HFFc6 (cell line): ENCODE data around the gene NFASC. TPM values are rescaled to one million over a fixed set of nuclear protein-coding genes. Genes with fewer than 3 reads are reported as not detected.

Experiments
- DNase-seq: peaks from one replicate; pipeline ENCODE4 v3.0.0-alpha.2; 2018
- H3K27ac Mint-ChIP-seq: 2 replicates; pipeline ENCODE4 v1.8.0; 2020; ENCODE audit warnings: mild to moderate bottlenecking, mixed read lengths
- H3K27me3 Mint-ChIP-seq: 2 replicates; pipeline ENCODE4 v1.8.0; 2021; ENCODE audit warnings: mild to moderate bottlenecking, moderate library complexity, mixed read lengths; ENCODE audit not compliant: insufficient read depth
- H3K36me3 Mint-ChIP-seq: 2 replicates; pipeline ENCODE4 v1.8.0; 2021; ENCODE audit warnings: low read depth, mixed read lengths
- H3K4me1 Mint-ChIP-seq: 2 replicates; pipeline ENCODE4 v1.8.0; 2020; ENCODE audit warnings: low read depth, mixed read lengths
- H3K4me3 Mint-ChIP-seq: 2 replicates; pipeline ENCODE4 v1.8.0; 2020; ENCODE audit warnings: mild to moderate bottlenecking, moderate library complexity, mixed read lengths
- H3K9me3 Mint-ChIP-seq: 2 replicates; pipeline ENCODE4 v1.8.0; 2020; ENCODE audit warnings: mild to moderate bottlenecking, mixed read lengths
- total RNA-seq, 6 experiments: library from RNA; stranded (reverse); fragmentation: NEBNext Ultra II Directional; extraction: Animal tissue kit (Norgen Biotek cat#: 25700); gene quantifications; 2 replicates in 1 of 6; 3 replicates in 5 of 6; pipeline ENCODE4 v1.2.3, GENCODE V29; 2021
- TF ChIP-seq, protein P1 (sequence below): fragments of 200-600 bp; sonication (generic); IDR thresholded peaks from 2 replicates; pipeline ENCODE4 v1.5.0; 2021; ENCODE audit warnings: antibody characterized with exemption, mild to moderate bottlenecking

Gene NFASC
- total RNA-seq, 6 experiments from 2014 or later = 4.7 to 11.7 (median 9.9) TPM

DNA sequence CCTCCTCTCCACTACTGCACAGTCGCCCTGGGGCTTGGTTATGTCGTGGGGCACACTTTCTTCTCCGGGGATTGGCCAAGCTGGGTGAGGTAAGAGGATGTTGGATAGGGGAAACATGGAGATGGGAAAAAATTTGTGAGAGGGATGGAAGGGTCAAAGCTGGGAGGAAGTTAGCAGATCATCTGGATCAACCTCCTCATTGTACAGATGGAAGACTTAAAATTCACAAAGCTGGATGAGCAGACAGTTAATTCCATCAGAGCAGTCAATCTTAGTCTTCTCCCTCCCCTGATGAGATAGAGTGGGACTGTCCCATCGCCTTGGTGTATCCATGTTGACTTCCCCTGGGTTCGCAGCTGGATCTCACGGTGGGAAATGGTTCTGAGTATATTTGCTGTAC lies 102.8 kb downstream of the NFASC start:
- Mint-ChIP-seq H3K27ac (no peak overlapping the region), H3K4me1 (peaks cover 27% of the 10 kb centered on the region), H3K27me3 (peaks cover 25% of the 10 kb centered on the region), H3K9me3 (no peaks in the 10 kb centered on the region), H3K4me3 (no peak overlapping the region), H3K36me3 (no peaks in the 10 kb centered on the region)
- TF ChIP-seq, protein P1, sequence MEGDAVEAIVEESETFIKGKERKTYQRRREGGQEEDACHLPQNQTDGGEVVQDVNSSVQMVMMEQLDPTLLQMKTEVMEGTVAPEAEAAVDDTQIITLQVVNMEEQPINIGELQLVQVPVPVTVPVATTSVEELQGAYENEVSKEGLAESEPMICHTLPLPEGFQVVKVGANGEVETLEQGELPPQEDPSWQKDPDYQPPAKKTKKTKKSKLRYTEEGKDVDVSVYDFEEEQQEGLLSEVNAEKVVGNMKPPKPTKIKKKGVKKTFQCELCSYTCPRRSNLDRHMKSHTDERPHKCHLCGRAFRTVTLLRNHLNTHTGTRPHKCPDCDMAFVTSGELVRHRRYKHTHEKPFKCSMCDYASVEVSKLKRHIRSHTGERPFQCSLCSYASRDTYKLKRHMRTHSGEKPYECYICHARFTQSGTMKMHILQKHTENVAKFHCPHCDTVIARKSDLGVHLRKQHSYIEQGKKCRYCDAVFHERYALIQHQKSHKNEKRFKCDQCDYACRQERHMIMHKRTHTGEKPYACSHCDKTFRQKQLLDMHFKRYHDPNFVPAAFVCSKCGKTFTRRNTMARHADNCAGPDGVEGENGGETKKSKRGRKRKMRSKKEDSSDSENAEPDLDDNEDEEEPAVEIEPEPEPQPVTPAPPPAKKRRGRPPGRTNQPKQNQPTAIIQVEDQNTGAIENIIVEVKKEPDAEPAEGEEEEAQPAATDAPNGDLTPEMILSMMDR = no peak
- no peak for DNase-seq

DNA sequence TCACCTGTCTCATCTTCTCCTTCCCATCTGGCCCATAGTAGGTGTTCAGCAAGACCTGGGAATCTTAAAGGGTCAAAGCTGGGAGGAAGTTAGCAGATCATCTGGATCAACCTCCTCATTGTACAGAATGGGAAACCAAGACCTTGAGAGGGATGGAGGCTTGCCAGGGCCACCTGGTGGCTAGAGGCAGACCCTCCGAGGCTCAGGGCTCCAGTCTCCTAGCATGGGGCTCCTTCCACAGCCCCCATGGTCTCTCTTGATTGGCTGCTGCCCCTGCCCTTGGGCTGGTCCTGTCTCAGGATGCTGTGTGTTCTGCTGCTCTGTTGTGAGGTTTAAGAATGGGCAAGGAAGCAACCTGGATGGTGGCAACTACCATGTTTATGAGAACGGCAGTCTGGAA lies 103.7 kb downstream of the NFASC start:
- Mint-ChIP-seq H3K36me3 (no peaks in the 10 kb centered on the region), H3K27ac (no peak overlapping the region), H3K27me3 (peaks cover 27% of the 10 kb centered on the region), H3K4me3 (no peak overlapping the region), H3K9me3 (no peaks in the 10 kb centered on the region), H3K4me1 (peaks cover 27% of the 10 kb centered on the region)
- DNase-seq = no peak
- TF ChIP-seq, protein P1 = 0 out of 2 replicates have a peak, but pooled peaks have one; percentile 9

DNA sequence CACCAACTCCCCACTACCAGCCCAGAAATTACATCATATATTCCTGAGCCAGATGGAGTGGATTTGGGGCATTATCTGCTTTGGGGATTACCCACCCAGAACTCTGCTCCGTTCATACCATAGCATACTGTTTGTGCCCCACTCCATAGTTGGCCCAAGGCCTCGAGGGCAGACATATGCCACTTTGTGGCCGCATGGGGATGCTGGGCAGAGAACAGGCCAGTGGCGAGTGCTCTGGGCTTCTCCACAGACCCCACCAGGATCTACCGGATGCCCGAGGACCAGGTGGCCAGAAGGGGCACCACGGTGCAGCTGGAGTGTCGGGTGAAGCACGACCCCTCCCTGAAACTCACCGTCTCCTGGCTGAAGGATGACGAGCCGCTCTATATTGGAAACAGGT lies 104.4 kb downstream of the NFASC start:
- no peak overlapping the region for H3K4me3 Mint-ChIP-seq
- H3K36me3 Mint-ChIP-seq = no peaks in the 10 kb centered on the region
- TF ChIP-seq, protein P1 = no peak
- peaks cover 30% of the 10 kb centered on the region for H3K27me3 Mint-ChIP-seq
- no peaks in the 10 kb centered on the region for H3K9me3 Mint-ChIP-seq
- no peak for DNase-seq
- H3K27ac Mint-ChIP-seq = no peak overlapping the region
- H3K4me1 Mint-ChIP-seq = peaks cover 27% of the 10 kb centered on the region

DNA sequence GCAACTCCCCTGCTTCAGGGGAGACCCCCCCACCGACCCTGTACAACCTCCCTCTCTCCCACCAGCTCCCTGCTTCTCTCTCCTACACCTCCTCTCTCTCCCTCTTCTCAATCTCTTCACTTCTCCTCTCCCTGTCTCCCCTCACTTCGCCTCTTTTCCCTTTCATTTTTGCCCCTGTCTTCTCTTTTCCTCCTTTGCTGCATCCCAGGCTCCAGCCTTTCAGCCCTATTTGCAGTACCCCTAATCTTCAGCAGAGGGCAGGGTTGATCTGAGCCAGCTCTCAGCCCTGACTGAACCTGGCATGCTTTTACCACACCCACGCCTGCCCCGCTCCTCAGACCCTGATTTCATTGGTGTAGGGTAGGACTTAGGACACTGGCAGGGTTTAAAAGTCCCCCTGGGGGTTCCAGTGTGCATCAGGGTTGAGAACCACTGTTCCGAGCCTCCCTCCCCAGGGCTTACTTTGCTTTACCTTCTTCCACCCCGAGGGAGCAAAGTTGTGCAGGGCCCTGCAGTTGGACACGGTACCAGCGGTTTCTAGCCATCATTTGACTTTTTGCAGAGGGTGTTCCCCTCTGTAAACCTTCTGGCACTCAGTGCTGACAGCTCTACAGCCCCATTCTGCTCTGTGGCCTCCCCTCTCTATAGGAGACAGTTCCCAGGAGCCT lies 105.0 kb downstream of the NFASC start:
- Mint-ChIP-seq H3K4me1 (peaks cover 27% of the 10 kb centered on the region), H3K27me3 (peaks cover 29% of the 10 kb centered on the region), H3K9me3 (no peaks in the 10 kb centered on the region), H3K27ac (no peak overlapping the region), H3K4me3 (no peak overlapping the region), H3K36me3 (no peaks in the 10 kb centered on the region)
- peak; percentile 32 for DNase-seq
- TF ChIP-seq, protein P1 = peak; percentile 86

DNA sequence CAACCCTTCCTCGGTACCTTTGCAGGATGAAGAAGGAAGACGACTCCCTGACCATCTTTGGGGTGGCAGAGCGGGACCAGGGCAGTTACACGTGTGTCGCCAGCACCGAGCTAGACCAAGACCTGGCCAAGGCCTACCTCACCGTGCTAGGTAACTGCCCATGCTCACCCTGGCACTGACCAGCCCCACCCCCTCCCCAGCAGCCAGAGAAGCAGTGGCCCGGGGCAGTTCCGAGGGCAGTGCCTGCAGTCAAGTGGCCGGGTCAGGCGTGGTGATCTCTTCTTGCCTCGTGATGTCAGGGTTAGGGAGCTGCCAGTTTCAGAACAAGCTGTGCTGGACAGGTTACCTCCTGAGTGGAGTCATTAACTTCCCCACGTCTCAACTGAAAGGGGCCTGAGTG lies 106.0 kb downstream of the NFASC start:
- Mint-ChIP-seq H3K27ac (no peak overlapping the region), H3K4me3 (no peak overlapping the region), H3K36me3 (no peaks in the 10 kb centered on the region), H3K9me3 (no peaks in the 10 kb centered on the region), H3K4me1 (peaks cover 20% of the 10 kb centered on the region), H3K27me3 (peaks cover 34% of the 10 kb centered on the region)
- no peak for DNase-seq
- TF ChIP-seq, protein P1 = no peak
